Vagina (tissue), 2 donors: ENCODE data around the gene TUBB3. TPM values are rescaled to one million over a fixed set of nuclear protein-coding genes. Genes with fewer than 3 reads are reported as not detected.
"Not testable (repeated sequence)": the region's sequence is repeated elsewhere in the genome, so short reads cannot be mapped to it uniquely, and the experiment has no call there.

Experiments used
- DNase-seq, 2 donors: peaks; one replicate each; pipeline ENCODE4 v3.0.0-alpha.2; 2017; ENCODE audit errors: extremely low spot score in 2 of 2
- H3K27ac ChIP-seq: fragments of 200-600 bp; sonication (generic); one replicate; pipeline ENCODE4 v1.5.1; 2019
- H3K27me3 ChIP-seq: fragments of 200-600 bp; sonication (generic); one replicate; pipeline ENCODE4 v1.5.1; 2019
- H3K36me3 ChIP-seq, 2 donors: fragments of 200-600 bp; sonication (generic); one replicate each; pipeline ENCODE4 v1.5.1; 2017 to 2019
- H3K4me1 ChIP-seq: fragments of 200-600 bp; sonication (generic); one replicate; pipeline ENCODE4 v1.5.1; 2019
- H3K4me3 ChIP-seq, 2 donors: fragments of 200-600 bp; sonication (generic); 1 replicate in 1 of 2; 2 replicates in 1 of 2; pipeline ENCODE4 v1.5.1; 2016 to 2019
- H3K9me3 ChIP-seq: fragments of 200-600 bp; sonication (generic); one replicate; pipeline ENCODE4 v1.5.1; 2019
- CTCF ChIP-seq, 3 experiments: fragments of 450-650 bp in 2 of 3; fragments of 200-600 bp in 1 of 3; sonication (generic) in 1 of 3; IDR thresholded peaks; one replicate each; pipeline ENCODE4 v1.5.1; 2017 to 2019; ENCODE audit warnings: antibody characterized with exemption in 3 of 3, mild to moderate bottlenecking in 2 of 3, moderate library complexity in 2 of 3
- POLR2A ChIP-seq, 2 donors: fragments of 450-650 bp; IDR thresholded peaks; one replicate each; pipeline ENCODE4 v1.6.1; 2017; ENCODE audit warnings: antibody characterized with exemption in 2 of 2, mild to moderate bottlenecking in 2 of 2, moderate library complexity in 2 of 2
- POLR2AphosphoS5 ChIP-seq, 2 donors: sonication (generic); formaldehyde crosslinking; IDR thresholded peaks; one replicate each; pipeline ENCODE4 v1.9.0; 2017; ENCODE audit warnings: antibody characterized with exemption in 2 of 2, mild to moderate bottlenecking in 2 of 2, low read depth in 1 of 2; ENCODE audit not compliant: insufficient read depth in 1 of 2
- intact Hi-C: fragments of 100-400 bp; cut with DNase I; formaldehyde crosslinking; loops from one replicate; pipeline ENCODE4 v1.15.1; 2023
- total RNA-seq: library from RNA; depleted of rRNA; stranded (reverse); fragments of >200 nt; gene quantifications from one replicate; pipeline ENCODE4 v1.2.3, GENCODE V29; 2016

The TUBB3 gene
- total RNA-seq, 1 donor from 2014 or later: 19.2 TPM

- Histone ChIP-seq H3K27ac (no peak overlapping the region), H3K9me3 (no peaks in the 10 kb centered on the region), H3K4me3 (no peak overlapping the region), H3K4me1 (no peaks in the 10 kb centered on the region), H3K36me3 (no peaks in the 10 kb centered on the region), H3K27me3 (no peaks in the 10 kb centered on the region)
- DNase-seq: no peak
- TF ChIP-seq POLR2AphosphoS5 (IDR thresholded peaks at IDR 0.05; ENCODE audit: insufficient read depth in 1 of 2, low read depth in 1 of 2) (no peak), POLR2A (IDR thresholded peaks at IDR 0.05) (no peak), CTCF (IDR thresholded peaks at IDR 0.05) (no peak)
- intact Hi-C loops: no loop called here
Observed at GRCh38 chr16:89934611-89935553, 11.7 kb downstream of the TUBB3 start.

- DNase-seq, H3K4me3 ChIP-seq, H3K4me1 ChIP-seq, H3K9me3 ChIP-seq, H3K27ac ChIP-seq, intact Hi-C loops, H3K36me3 ChIP-seq, H3K27me3 ChIP-seq: not testable (repeated sequence)
Observed at GRCh38 chr16:89935620-89936019, 12.5 kb downstream of the TUBB3 start.

- TF ChIP-seq POLR2A (IDR thresholded peaks at IDR 0.05): no peak
- TF ChIP-seq POLR2AphosphoS5 (IDR thresholded peaks at IDR 0.05; ENCODE audit: insufficient read depth in 1 of 2, low read depth in 1 of 2): no peak
- no peak for TF ChIP-seq CTCF (IDR thresholded peaks at IDR 0.05)
- Histone ChIP-seq H3K36me3 (no peaks in the 10 kb centered on the region), H3K27ac (no peak overlapping the region), H3K9me3 (no peaks in the 10 kb centered on the region), H3K4me1 (no peaks in the 10 kb centered on the region), H3K4me3 (no peak overlapping the region), H3K27me3 (no peaks in the 10 kb centered on the region)
- intact Hi-C loops: no loop called here
- no peak for DNase-seq
Observed at GRCh38 chr16:89936034-89936433, 12.9 kb downstream of the TUBB3 start.

- H3K9me3 ChIP-seq: no peaks in the 10 kb centered on the region
- DNase-seq: no peak
- H3K4me3 ChIP-seq: no peak overlapping the region
- intact Hi-C loops: no loop called here
- H3K36me3 ChIP-seq: no peaks in the 10 kb centered on the region
- H3K4me1 ChIP-seq: no peaks in the 10 kb centered on the region
- H3K27me3 ChIP-seq: no peaks in the 10 kb centered on the region
- H3K27ac ChIP-seq: no peak overlapping the region
- TF ChIP-seq POLR2AphosphoS5 (IDR thresholded peaks at IDR 0.05; ENCODE audit: insufficient read depth in 1 of 2, low read depth in 1 of 2) (no peak), CTCF (IDR thresholded peaks at IDR 0.05) (no peak), POLR2A (IDR thresholded peaks at IDR 0.05) (no peak)
Observed at GRCh38 chr16:89936508-89936907, 13.4 kb downstream of the TUBB3 start.

GRCh38 chr16:89936981-89937380 is 13.8 kb downstream of the TUBB3 start:
- DNase-seq: no peak
- H3K4me3 ChIP-seq: no peak overlapping the region
- no peaks in the 10 kb centered on the region for H3K9me3 ChIP-seq
- intact Hi-C loops: no loop called here
- no peaks in the 10 kb centered on the region for H3K36me3 ChIP-seq
- no peaks in the 10 kb centered on the region for H3K27me3 ChIP-seq
- no peaks in the 10 kb centered on the region for H3K4me1 ChIP-seq
- no peak overlapping the region for H3K27ac ChIP-seq
- TF ChIP-seq POLR2A (IDR thresholded peaks at IDR 0.05) (no peak), CTCF (IDR thresholded peaks at IDR 0.05) (no peak), POLR2AphosphoS5 (IDR thresholded peaks at IDR 0.05; ENCODE audit: insufficient read depth in 1 of 2, low read depth in 1 of 2) (no peak)
